Vagina (tissue), 2 donors: Measurements from ENCODE around the gene HTR5A. TPM values are rescaled to one million over a fixed set of nuclear protein-coding genes. Genes with fewer than 3 reads are reported as not detected.

Experiments used
- DNase-seq, 2 donors: peaks; one replicate each; pipeline ENCODE4 v3.0.0-alpha.2; 2017; ENCODE audit errors: extremely low spot score in 2 of 2
- H3K27ac ChIP-seq: fragments of 200-600 bp; sonication (generic); one replicate; pipeline ENCODE4 v1.5.1; 2019
- H3K27me3 ChIP-seq: fragments of 200-600 bp; sonication (generic); one replicate; pipeline ENCODE4 v1.5.1; 2019
- H3K36me3 ChIP-seq, 2 donors: fragments of 200-600 bp; sonication (generic); one replicate each; pipeline ENCODE4 v1.5.1; 2017 to 2019
- H3K4me1 ChIP-seq: fragments of 200-600 bp; sonication (generic); one replicate; pipeline ENCODE4 v1.5.1; 2019
- H3K4me3 ChIP-seq, 2 donors: fragments of 200-600 bp; sonication (generic); 1 replicate in 1 of 2; 2 replicates in 1 of 2; pipeline ENCODE4 v1.5.1; 2016 to 2019
- H3K9me3 ChIP-seq: fragments of 200-600 bp; sonication (generic); one replicate; pipeline ENCODE4 v1.5.1; 2019
- POLR2A ChIP-seq, 2 donors: fragments of 450-650 bp; IDR thresholded peaks; one replicate each; pipeline ENCODE4 v1.6.1; 2017; ENCODE audit warnings: antibody characterized with exemption in 2 of 2, mild to moderate bottlenecking in 2 of 2, moderate library complexity in 2 of 2
- POLR2AphosphoS5 ChIP-seq, 2 donors: sonication (generic); formaldehyde crosslinking; IDR thresholded peaks; one replicate each; pipeline ENCODE4 v1.9.0; 2017; ENCODE audit warnings: antibody characterized with exemption in 2 of 2, mild to moderate bottlenecking in 2 of 2, low read depth in 1 of 2; ENCODE audit not compliant: insufficient read depth in 1 of 2
- intact Hi-C: fragments of 100-400 bp; cut with DNase I; formaldehyde crosslinking; loops from one replicate; pipeline ENCODE4 v1.15.1; 2023
- small RNA-seq: library from RNA; depleted of rRNA; stranded (forward); fragments of <200 nt; gene quantifications from one replicate; pipeline ENCODE3, GENCODE V24; 2016
- total RNA-seq: library from RNA; depleted of rRNA; stranded (reverse); fragments of >200 nt; gene quantifications from one replicate; pipeline ENCODE4 v1.2.3, GENCODE V29; 2016
- TF ChIP-seq, protein P1 (sequence below), 3 experiments: fragments of 450-650 bp in 2 of 3; fragments of 200-600 bp in 1 of 3; sonication (generic) in 1 of 3; IDR thresholded peaks; one replicate each; pipeline ENCODE4 v1.5.1; 2017 to 2019; ENCODE audit warnings: antibody characterized with exemption in 3 of 3, mild to moderate bottlenecking in 2 of 3, moderate library complexity in 2 of 3

Gene HTR5A
- total RNA-seq, 1 donor from 2014 or later: not detected

DNA sequence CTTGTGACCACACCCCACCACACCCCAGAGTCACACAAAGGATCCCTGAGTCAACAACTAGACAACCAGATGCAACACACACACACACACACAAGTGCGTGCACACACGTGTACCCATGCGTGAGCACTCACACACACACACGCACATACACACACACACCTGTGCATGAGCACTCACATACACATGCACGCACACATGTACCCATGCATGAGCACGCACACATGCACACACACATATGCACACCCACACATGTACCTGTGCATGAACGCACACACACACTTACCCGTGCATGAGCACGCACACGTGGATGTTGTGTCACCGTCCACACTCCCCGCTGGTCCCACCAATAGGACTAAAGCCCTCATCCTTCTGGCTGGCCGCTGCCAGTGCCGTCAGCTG lies 60.4 kb downstream of the HTR5A start:
- Histone ChIP-seq H3K27ac (no peak overlapping the region), H3K9me3 (no peaks in the 10 kb centered on the region), H3K4me3 (no peak overlapping the region), H3K27me3 (no peaks in the 10 kb centered on the region), H3K4me1 (no peaks in the 10 kb centered on the region), H3K36me3 (no peaks in the 10 kb centered on the region)
- intact Hi-C loops: no loop called here
- no peak for DNase-seq
- TF ChIP-seq POLR2AphosphoS5 (IDR thresholded peaks at IDR 0.05; ENCODE audit: insufficient read depth in 1 of 2, low read depth in 1 of 2): no peak
- TF ChIP-seq, protein P1, sequence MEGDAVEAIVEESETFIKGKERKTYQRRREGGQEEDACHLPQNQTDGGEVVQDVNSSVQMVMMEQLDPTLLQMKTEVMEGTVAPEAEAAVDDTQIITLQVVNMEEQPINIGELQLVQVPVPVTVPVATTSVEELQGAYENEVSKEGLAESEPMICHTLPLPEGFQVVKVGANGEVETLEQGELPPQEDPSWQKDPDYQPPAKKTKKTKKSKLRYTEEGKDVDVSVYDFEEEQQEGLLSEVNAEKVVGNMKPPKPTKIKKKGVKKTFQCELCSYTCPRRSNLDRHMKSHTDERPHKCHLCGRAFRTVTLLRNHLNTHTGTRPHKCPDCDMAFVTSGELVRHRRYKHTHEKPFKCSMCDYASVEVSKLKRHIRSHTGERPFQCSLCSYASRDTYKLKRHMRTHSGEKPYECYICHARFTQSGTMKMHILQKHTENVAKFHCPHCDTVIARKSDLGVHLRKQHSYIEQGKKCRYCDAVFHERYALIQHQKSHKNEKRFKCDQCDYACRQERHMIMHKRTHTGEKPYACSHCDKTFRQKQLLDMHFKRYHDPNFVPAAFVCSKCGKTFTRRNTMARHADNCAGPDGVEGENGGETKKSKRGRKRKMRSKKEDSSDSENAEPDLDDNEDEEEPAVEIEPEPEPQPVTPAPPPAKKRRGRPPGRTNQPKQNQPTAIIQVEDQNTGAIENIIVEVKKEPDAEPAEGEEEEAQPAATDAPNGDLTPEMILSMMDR (IDR thresholded peaks at IDR 0.05): no peak
- TF ChIP-seq POLR2A (IDR thresholded peaks at IDR 0.05): no peak

DNA sequence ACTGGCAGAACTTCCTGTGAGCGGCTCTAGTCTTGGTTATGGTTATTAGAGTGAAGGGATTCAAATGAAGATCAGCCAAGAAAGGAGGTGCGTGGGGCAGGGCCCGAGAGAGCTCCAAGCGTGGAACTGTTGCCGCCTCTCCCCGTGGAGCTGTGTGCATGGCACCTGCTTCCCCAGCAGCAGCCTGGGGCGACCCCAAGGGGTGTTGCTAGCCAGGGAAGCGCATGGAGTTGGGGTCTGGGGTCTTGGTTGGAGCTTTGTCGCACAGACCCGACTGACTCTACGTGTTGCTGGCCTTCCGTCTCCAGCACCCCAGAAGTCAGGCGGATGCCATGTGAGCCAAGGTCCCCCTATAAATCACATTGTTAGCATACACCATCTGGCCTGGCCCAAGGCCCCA lies 61.0 kb downstream of the HTR5A start:
- H3K27me3 ChIP-seq: no peaks in the 10 kb centered on the region
- no peak overlapping the region for H3K4me3 ChIP-seq
- no peaks in the 10 kb centered on the region for H3K4me1 ChIP-seq
- H3K36me3 ChIP-seq: no peaks in the 10 kb centered on the region
- H3K9me3 ChIP-seq: no peaks in the 10 kb centered on the region
- intact Hi-C loops: no loop called here
- no peak overlapping the region for H3K27ac ChIP-seq
- TF ChIP-seq, protein P1 (IDR thresholded peaks at IDR 0.05): no peak
- no peak for TF ChIP-seq POLR2AphosphoS5 (IDR thresholded peaks at IDR 0.05; ENCODE audit: insufficient read depth in 1 of 2, low read depth in 1 of 2)
- TF ChIP-seq POLR2A (IDR thresholded peaks at IDR 0.05): no peak
- DNase-seq: no peak

DNA sequence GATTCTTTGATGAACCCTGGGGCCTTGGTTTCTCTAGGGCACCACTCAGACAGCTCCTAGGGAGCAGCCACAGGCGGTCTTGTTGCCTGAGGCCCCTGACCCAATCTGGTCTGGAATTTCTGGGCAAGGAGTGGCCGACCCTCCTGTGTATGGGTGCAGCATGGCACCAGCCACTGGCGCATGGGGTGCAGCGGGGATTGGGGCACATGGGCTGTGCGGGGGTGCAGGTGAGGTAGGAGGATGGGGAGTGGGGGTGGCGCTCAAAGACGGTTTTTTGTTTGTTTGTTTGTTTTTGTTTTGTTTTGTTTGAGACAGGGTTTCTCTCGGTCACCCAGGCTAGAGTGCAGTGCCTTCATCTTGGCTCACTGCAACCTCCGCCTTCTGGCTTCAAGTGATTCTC lies 62.3 kb downstream of the HTR5A start:
- H3K9me3 ChIP-seq: no peaks in the 10 kb centered on the region
- H3K36me3 ChIP-seq: no peaks in the 10 kb centered on the region
- H3K27ac ChIP-seq: no peak overlapping the region
- TF ChIP-seq POLR2AphosphoS5 (IDR thresholded peaks at IDR 0.05; ENCODE audit: insufficient read depth in 1 of 2, low read depth in 1 of 2) (no peak), POLR2A (IDR thresholded peaks at IDR 0.05) (no peak)
- TF ChIP-seq, protein P1 (IDR thresholded peaks at IDR 0.05): no peak
- DNase-seq: no peak
- H3K27me3 ChIP-seq: no peaks in the 10 kb centered on the region
- intact Hi-C loops: no loop called here
- H3K4me3 ChIP-seq: no peak overlapping the region
- H3K4me1 ChIP-seq: no peaks in the 10 kb centered on the region

DNA sequence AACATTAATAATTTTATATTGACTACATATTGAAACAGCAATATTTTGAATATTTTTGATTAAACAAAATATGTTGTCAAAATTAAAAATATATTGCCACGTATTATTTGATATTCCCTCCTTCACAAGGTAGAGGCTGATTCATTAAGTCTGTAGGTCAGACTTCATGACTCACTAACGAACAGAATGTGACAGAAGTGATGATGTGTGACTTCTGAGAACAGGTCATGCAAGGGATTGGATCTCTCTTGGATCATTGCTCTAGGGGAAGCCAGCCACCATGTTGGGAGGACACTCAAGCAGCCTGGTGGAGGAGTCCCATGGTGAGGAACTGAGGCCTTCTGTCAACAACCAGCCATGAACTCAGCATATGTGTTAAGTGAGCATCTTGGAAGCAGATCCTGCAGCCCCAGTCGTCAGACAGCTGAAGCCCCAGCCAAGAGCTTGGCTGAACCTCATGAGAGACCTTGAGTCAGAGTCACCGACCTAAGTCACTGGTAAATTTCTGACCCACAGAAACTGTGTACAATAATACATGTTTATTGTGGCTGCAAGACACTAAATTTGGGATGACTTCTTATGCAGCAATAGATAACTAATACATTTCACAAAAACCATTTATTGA lies 66.6 kb downstream of the HTR5A start:
- Histone ChIP-seq H3K27ac (no peak overlapping the region), H3K36me3 (no peaks in the 10 kb centered on the region), H3K9me3 (no peaks in the 10 kb centered on the region), H3K4me1 (no peaks in the 10 kb centered on the region), H3K27me3 (no peaks in the 10 kb centered on the region), H3K4me3 (no peak overlapping the region)
- no peak for DNase-seq
- intact Hi-C loops: no loop called here
- TF ChIP-seq POLR2AphosphoS5 (IDR thresholded peaks at IDR 0.05; ENCODE audit: insufficient read depth in 1 of 2, low read depth in 1 of 2) (no peak), POLR2A (IDR thresholded peaks at IDR 0.05) (no peak)
- TF ChIP-seq, protein P1 (IDR thresholded peaks at IDR 0.05): no peak

Small RNAs within 50 kb of the gene (small RNA-seq; reads per million reads assigned to genes)
- gene AC092628.1: not detected

Other genes starting within 250 kb of the HTR5A start
- 16.7 TPM for gene PAXIP1, start 67.2 kb upstream of the HTR5A start, total RNA-seq
- gene INSIG1, start 227.6 kb downstream of the HTR5A start, total RNA-seq: 63.6 TPM